ENCODE results near the gene RRP1. TPM values are rescaled to one million over a fixed set of nuclear protein-coding genes. Genes with fewer than 3 reads are reported as not detected.

RRP1 gene
- total and polyA plus RNA-seq, 5 donors from 2014 or later: 12.1 to 24.1 (median 14.8) TPM

- Mint-ChIP-seq H3K27me3 (peaks cover 4% of the 10 kb centered on the region), H3K27ac (no peak overlapping the region), H3K36me3 (peaks cover 7% of the 10 kb centered on the region), H3K4me3 (no peak overlapping the region), H3K4me1 (peaks cover 0 to 9% (median 4%) of the 10 kb centered on the region in 4 donors), H3K9me3 (peaks cover 0 to 7% (median 0%) of the 10 kb centered on the region in 7 donors)
- DNase-seq (no peak), ATAC-seq (ENCODE audit: low read depth in 2 of 2) (no peak)
- no peaks in the 10 kb centered on the region for H3K36me3 ChIP-seq (ENCODE audit: control insufficient read depth, insufficient read depth, low read length)
- peaks cover 10% of the 10 kb centered on the region for H3K4me1 ChIP-seq (ENCODE audit: control insufficient read depth, insufficient read depth, low read length, poor library complexity, severe bottlenecking)
- H3K27ac ChIP-seq (ENCODE audit: insufficient read depth, low read length, poor library complexity, severe bottlenecking): no peak overlapping the region
- no peaks in the 10 kb centered on the region for H3K27me3 ChIP-seq (ENCODE audit: control insufficient read depth, insufficient read depth, low read length)
- no peak overlapping the region for H3K4me3 ChIP-seq (ENCODE audit: low read depth, low read length)
- peaks cover 0 to 9% of the 10 kb centered on the region in 2 experiments for H3K9me3 ChIP-seq (ENCODE audit: control insufficient read depth in 2 of 2, low read length in 2 of 2)
Measured at GRCh38 chr21:43814215-43815106, 25.1 kb downstream of the RRP1 start.

DNA sequence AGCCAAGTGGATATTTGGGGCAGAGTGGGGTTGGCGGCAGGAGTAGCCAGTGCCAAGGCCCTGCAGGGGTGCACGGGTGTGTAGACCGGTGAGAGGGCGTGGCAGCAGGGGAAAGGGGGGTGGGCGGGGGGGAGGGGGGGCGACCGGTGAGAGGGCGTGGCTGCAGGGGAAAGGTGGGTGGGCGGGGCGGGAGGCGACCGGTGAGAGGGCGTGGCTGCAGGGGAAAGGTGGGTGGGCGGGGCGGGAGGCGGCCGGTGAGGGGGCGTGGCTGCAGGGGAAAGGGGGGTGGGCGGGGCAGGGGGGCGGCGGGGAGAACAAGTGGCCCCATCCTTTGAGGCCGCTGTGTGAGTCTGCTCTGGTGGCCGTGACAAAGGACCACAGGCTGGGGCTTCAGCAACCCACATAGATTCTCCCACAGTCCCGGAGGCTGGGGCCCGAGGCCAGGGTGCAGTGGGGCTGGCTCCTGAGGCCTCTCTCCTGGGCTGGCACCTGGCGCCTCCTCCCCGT, 25.8 kb downstream of the RRP1 start:
- no peak for DNase-seq
- no peaks in the 10 kb centered on the region for H3K27me3 ChIP-seq (ENCODE audit: control insufficient read depth, insufficient read depth, low read length)
- peaks cover 0 to 7% (median 0%) of the 10 kb centered on the region in 7 donors for H3K9me3 Mint-ChIP-seq
- no peak overlapping the region for H3K27ac ChIP-seq (ENCODE audit: insufficient read depth, low read length, poor library complexity, severe bottlenecking)
- peaks cover 4% of the 10 kb centered on the region for H3K27me3 Mint-ChIP-seq
- H3K36me3 ChIP-seq (ENCODE audit: control insufficient read depth, insufficient read depth, low read length): no peaks in the 10 kb centered on the region
- H3K9me3 ChIP-seq (ENCODE audit: control insufficient read depth in 2 of 2, low read length in 2 of 2): peaks cover 0 to 9% of the 10 kb centered on the region in 2 experiments
- H3K4me1 Mint-ChIP-seq: peaks cover 0 to 9% (median 4%) of the 10 kb centered on the region in 4 donors
- peaks cover 7% of the 10 kb centered on the region for H3K36me3 Mint-ChIP-seq
- no peak overlapping the region for H3K27ac Mint-ChIP-seq
- H3K4me3 Mint-ChIP-seq: no peak overlapping the region
- H3K4me1 ChIP-seq (ENCODE audit: control insufficient read depth, insufficient read depth, low read length, poor library complexity, severe bottlenecking): peaks cover 10% of the 10 kb centered on the region
- no peak overlapping the region for H3K4me3 ChIP-seq (ENCODE audit: low read depth, low read length)
- no peak for ATAC-seq (ENCODE audit: low read depth in 2 of 2)

GRCh38 chr21:43815991-43816390, 26.6 kb downstream of the RRP1 start:
- H3K9me3 Mint-ChIP-seq: peaks cover 0 to 7% (median 0%) of the 10 kb centered on the region in 7 donors
- Histone ChIP-seq H3K27me3 (ENCODE audit: control insufficient read depth, insufficient read depth, low read length) (no peaks in the 10 kb centered on the region), H3K36me3 (ENCODE audit: control insufficient read depth, insufficient read depth, low read length) (no peaks in the 10 kb centered on the region), H3K4me1 (ENCODE audit: control insufficient read depth, insufficient read depth, low read length, poor library complexity, severe bottlenecking) (peaks cover 4% of the 10 kb centered on the region), H3K4me3 (ENCODE audit: low read depth, low read length) (no peak overlapping the region), H3K27ac (ENCODE audit: insufficient read depth, low read length, poor library complexity, severe bottlenecking) (no peak overlapping the region), H3K9me3 (ENCODE audit: control insufficient read depth in 2 of 2, low read length in 2 of 2) (peaks cover 0 to 9% of the 10 kb centered on the region in 2 experiments)
- H3K4me3 Mint-ChIP-seq: no peak overlapping the region
- ATAC-seq (ENCODE audit: low read depth in 2 of 2) (no peak), DNase-seq (no peak)
- peaks cover 4% of the 10 kb centered on the region for H3K27me3 Mint-ChIP-seq
- H3K27ac Mint-ChIP-seq: no peak overlapping the region
- H3K4me1 Mint-ChIP-seq: peaks cover 0 to 4% (median 1%) of the 10 kb centered on the region in 4 donors
- peaks cover 7% of the 10 kb centered on the region for H3K36me3 Mint-ChIP-seq

- DNase-seq: no peak
- Histone ChIP-seq H3K27me3 (ENCODE audit: control insufficient read depth, insufficient read depth, low read length) (no peaks in the 10 kb centered on the region), H3K4me1 (ENCODE audit: control insufficient read depth, insufficient read depth, low read length, poor library complexity, severe bottlenecking) (no peaks in the 10 kb centered on the region), H3K27ac (ENCODE audit: insufficient read depth, low read length, poor library complexity, severe bottlenecking) (no peak overlapping the region), H3K9me3 (ENCODE audit: control insufficient read depth in 2 of 2, low read length in 2 of 2) (peaks cover 0 to 9% of the 10 kb centered on the region in 2 experiments), H3K4me3 (ENCODE audit: low read depth, low read length) (no peak overlapping the region), H3K36me3 (ENCODE audit: control insufficient read depth, insufficient read depth, low read length) (no peaks in the 10 kb centered on the region)
- Mint-ChIP-seq H3K27me3 (peaks cover 4% of the 10 kb centered on the region), H3K9me3 (peaks cover 0 to 7% (median 0%) of the 10 kb centered on the region in 7 donors), H3K27ac (no peak overlapping the region), H3K4me3 (no peak overlapping the region), H3K36me3 (peaks cover 7% of the 10 kb centered on the region), H3K4me1 (peaks cover 0 to 3% (median 1%) of the 10 kb centered on the region in 4 donors)
- ATAC-seq (ENCODE audit: low read depth in 2 of 2): no peak
Measured at GRCh38 chr21:43816611-43817071, 27.3 kb downstream of the RRP1 start.

GRCh38 chr21:43817157-43818086, 28.0 kb downstream of the RRP1 start:
- Mint-ChIP-seq H3K27ac (no peak overlapping the region), H3K9me3 (peaks cover 0 to 7% (median 0%) of the 10 kb centered on the region in 7 donors), H3K4me1 (peaks cover 0 to 3% (median 1%) of the 10 kb centered on the region in 4 donors), H3K27me3 (peaks cover 4% of the 10 kb centered on the region), H3K4me3 (no peak overlapping the region), H3K36me3 (peaks cover 7% of the 10 kb centered on the region)
- peaks cover 0 to 9% of the 10 kb centered on the region in 2 experiments for H3K9me3 ChIP-seq (ENCODE audit: control insufficient read depth in 2 of 2, low read length in 2 of 2)
- no peaks in the 10 kb centered on the region for H3K4me1 ChIP-seq (ENCODE audit: control insufficient read depth, insufficient read depth, low read length, poor library complexity, severe bottlenecking)
- no peak overlapping the region for H3K4me3 ChIP-seq (ENCODE audit: low read depth, low read length)
- no peaks in the 10 kb centered on the region for H3K36me3 ChIP-seq (ENCODE audit: control insufficient read depth, insufficient read depth, low read length)
- no peaks in the 10 kb centered on the region for H3K27me3 ChIP-seq (ENCODE audit: control insufficient read depth, insufficient read depth, low read length)
- H3K27ac ChIP-seq (ENCODE audit: insufficient read depth, low read length, poor library complexity, severe bottlenecking): no peak overlapping the region
- ATAC-seq (ENCODE audit: low read depth in 2 of 2) (no peak), DNase-seq (no peak)

- Histone ChIP-seq H3K4me1 (ENCODE audit: control insufficient read depth, insufficient read depth, low read length, poor library complexity, severe bottlenecking) (no peaks in the 10 kb centered on the region), H3K4me3 (ENCODE audit: low read depth, low read length) (no peak overlapping the region), H3K36me3 (ENCODE audit: control insufficient read depth, insufficient read depth, low read length) (no peaks in the 10 kb centered on the region), H3K9me3 (ENCODE audit: control insufficient read depth in 2 of 2, low read length in 2 of 2) (peaks cover 0 to 9% of the 10 kb centered on the region in 2 experiments), H3K27me3 (ENCODE audit: control insufficient read depth, insufficient read depth, low read length) (no peaks in the 10 kb centered on the region), H3K27ac (ENCODE audit: insufficient read depth, low read length, poor library complexity, severe bottlenecking) (no peak overlapping the region)
- Mint-ChIP-seq H3K4me3 (no peak overlapping the region), H3K27ac (no peak overlapping the region), H3K27me3 (peaks cover 4% of the 10 kb centered on the region), H3K36me3 (peaks cover 7% of the 10 kb centered on the region), H3K4me1 (peaks cover 0 to 3% (median 1%) of the 10 kb centered on the region in 4 donors), H3K9me3 (peaks cover 0 to 7% (median 0%) of the 10 kb centered on the region in 7 donors)
- no peak for ATAC-seq (ENCODE audit: low read depth in 2 of 2)
- no peak for DNase-seq
Measured at GRCh38 chr21:43818685-43819084, 29.3 kb downstream of the RRP1 start.

Data from CD4-positive, CD25-positive, alpha-beta regulatory T cell (primary cell).